Activated naive CD8-positive, alpha-beta T cell treated with anti-CD3 and anti-CD28 coated beads, Interleukin-2, amount 50 U/mL, for 24 hours (primary cell): ENCODE data around the gene XIRP2.
"Not testable (repeated sequence)": the region's sequence is repeated elsewhere in the genome, so short reads cannot be mapped to it uniquely, and the experiment has no call there.

ENCODE experiments used
- ATAC-seq: fragments of 150-1000 bp; cut with Tn5 transposase; one replicate; pipeline ENCODE4 v1.10.0; 2021
- DNase-seq: peaks from one replicate; pipeline ENCODE4 v3.0.0; 2021
- H3K27ac Mint-ChIP-seq: one replicate; pipeline ENCODE4 v1.8.0; 2021; ENCODE audit warnings: mild to moderate bottlenecking, mixed read lengths
- H3K27me3 Mint-ChIP-seq: one replicate; pipeline ENCODE4 v1.8.0; 2021; ENCODE audit warnings: mixed read lengths
- H3K36me3 Mint-ChIP-seq: one replicate; pipeline ENCODE4 v1.8.0; 2021; ENCODE audit warnings: low read depth, mixed read lengths
- H3K4me1 Mint-ChIP-seq: one replicate; pipeline ENCODE4 v1.8.0; 2021; ENCODE audit warnings: mixed read lengths
- H3K4me3 Mint-ChIP-seq: one replicate; pipeline ENCODE4 v1.8.0; 2021; ENCODE audit warnings: mild to moderate bottlenecking, moderate library complexity, mixed read lengths
- H3K9me3 Mint-ChIP-seq: one replicate; pipeline ENCODE4 v1.8.0; 2021; ENCODE audit warnings: mixed read lengths

Gene XIRP2

DNA sequence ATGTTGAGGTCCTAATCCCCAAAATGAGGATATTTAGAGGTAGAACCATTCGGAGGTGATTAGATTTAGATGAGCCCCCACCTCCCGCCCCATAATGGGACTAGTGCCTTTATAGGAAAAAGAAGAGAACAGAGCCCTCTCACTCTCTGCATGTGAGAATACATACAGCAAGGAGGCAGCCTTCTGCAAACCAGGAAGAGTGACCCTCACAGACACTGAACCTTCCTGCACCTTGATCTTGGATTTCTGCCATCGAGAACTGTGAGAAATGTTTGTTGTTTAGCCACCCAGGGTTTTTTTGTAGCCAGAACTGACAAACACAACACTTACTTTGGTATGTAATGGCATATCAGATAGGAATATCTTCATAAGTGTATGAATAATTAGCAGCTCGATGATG, 83.7 kb downstream of the XIRP2 start:
- H3K9me3 Mint-ChIP-seq: no peaks in the 10 kb centered on the region
- no peaks in the 10 kb centered on the region for H3K36me3 Mint-ChIP-seq
- no peaks in the 10 kb centered on the region for H3K27me3 Mint-ChIP-seq
- H3K4me1 Mint-ChIP-seq: no peaks in the 10 kb centered on the region
- ATAC-seq (no peak), DNase-seq (no peak)
- no peak overlapping the region for H3K27ac Mint-ChIP-seq
- H3K4me3 Mint-ChIP-seq: no peak overlapping the region

DNA sequence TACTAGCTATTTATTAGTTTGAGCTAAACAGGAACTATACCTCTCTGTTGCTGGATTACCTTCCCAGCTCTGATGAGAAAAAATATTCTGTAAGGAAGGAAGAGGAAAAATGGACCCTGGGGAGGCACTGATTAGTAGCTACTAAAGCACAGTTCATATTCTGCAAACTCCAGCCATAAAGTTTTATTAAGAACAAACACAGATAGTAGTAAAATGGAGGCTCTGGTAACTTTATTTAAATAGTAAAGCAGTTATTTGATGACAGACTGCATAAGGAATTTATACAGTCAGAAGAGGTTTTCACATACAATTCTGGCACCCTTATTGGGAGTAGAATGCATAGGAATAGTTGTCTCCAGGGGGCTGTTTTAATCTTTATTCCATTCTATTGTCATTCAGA, 84.1 kb downstream of the XIRP2 start:
- H3K4me3 Mint-ChIP-seq: no peak overlapping the region
- H3K27ac Mint-ChIP-seq: no peak overlapping the region
- no peaks in the 10 kb centered on the region for H3K4me1 Mint-ChIP-seq

DNA sequence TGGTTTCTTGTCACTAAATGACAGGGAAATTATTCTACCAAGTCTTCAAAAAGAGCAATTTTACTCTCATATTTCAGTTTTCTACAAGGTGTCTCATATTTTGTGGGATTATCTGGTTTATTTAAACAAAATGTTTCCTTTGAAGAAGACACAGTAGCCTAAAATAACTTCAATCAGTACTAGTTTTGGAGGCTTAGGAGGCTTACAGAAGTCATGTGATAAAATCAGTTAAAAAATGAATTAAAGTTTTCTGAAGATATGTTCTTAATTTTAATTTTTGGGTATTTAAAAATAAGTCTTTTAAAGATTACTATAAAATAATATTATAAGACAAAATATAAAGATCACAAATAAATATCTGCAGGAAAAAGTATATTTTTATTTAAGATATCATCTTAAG, 95.9 kb downstream of the XIRP2 start:
- H3K4me1 Mint-ChIP-seq: no peaks in the 10 kb centered on the region
- peaks cover 7% of the 10 kb centered on the region for H3K9me3 Mint-ChIP-seq
- no peak overlapping the region for H3K4me3 Mint-ChIP-seq
- ATAC-seq: no peak
- no peak overlapping the region for H3K27ac Mint-ChIP-seq
- H3K36me3 Mint-ChIP-seq: no peaks in the 10 kb centered on the region
- H3K27me3 Mint-ChIP-seq: no peaks in the 10 kb centered on the region
- no peak for DNase-seq

More for the DNA sequence above, 84.1 kb downstream of the XIRP2 start:
- Mint-ChIP-seq H3K27me3 (no peaks in the 10 kb centered on the region), H3K9me3 (no peaks in the 10 kb centered on the region), H3K36me3 (no peaks in the 10 kb centered on the region)
- ATAC-seq (no peak), DNase-seq (no peak)

DNA sequence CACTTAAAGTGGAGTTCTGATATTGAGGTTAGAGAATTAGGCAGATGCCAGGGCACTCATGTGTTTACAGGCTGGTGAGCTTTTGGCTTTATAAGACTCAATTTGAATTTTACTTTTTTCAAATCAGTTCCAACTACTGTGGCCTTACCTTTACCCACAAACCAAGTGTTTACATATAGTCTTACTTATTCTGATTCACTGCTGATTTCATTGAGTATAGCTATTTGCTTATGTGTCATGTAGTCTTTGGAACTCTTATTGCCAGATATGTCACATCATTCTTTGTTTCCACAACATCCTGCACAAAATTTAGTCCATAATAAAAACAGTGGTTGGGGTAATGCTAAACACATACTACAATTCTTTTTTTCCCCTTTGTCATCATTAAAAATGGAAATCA, 96.5 kb downstream of the XIRP2 start:
- ATAC-seq (no peak), DNase-seq (no peak)
- Mint-ChIP-seq H3K9me3 (peaks cover 7% of the 10 kb centered on the region), H3K27me3 (no peaks in the 10 kb centered on the region), H3K4me3 (no peak overlapping the region), H3K27ac (no peak overlapping the region), H3K4me1 (no peaks in the 10 kb centered on the region), H3K36me3 (no peaks in the 10 kb centered on the region)

DNA sequence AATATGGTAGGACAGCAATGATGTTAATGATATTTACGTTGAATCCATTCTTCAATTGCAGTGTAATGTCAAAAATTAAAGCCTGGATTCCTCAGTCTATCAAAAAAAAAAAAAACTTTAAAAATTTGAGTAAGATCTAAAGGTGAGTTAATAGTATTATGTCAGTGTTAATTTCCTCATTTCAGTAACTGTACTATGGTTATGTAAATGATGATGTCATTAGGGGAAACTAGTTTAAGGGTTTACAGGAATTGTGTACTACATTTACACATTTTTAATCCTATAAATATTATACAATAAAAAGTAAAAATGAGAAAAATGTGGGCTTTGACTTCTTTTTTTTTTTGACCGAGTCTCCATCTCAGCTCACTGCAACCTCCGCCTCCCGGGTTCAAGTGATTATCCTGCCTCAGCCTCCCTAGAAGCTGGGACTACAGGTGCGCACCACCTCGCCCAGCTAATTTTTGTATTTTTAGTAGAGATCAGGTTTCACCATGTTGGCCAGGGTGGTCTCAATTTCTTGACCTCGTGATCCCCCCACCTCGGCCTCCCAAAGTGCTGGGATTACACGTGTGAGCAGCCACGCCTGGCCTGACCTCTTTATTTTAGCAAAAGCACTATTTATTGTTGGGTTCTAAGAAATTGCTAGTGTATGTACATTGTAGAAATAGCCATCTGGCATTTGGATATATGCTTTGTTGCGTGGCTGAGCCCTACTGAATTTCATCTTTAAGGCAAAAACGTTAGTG, 106.5 kb downstream of the XIRP2 start:
- Mint-ChIP-seq H3K4me1 (no peaks in the 10 kb centered on the region), H3K36me3 (no peaks in the 10 kb centered on the region), H3K27me3 (no peaks in the 10 kb centered on the region), H3K27ac (no peak overlapping the region), H3K9me3 (peaks cover 10% of the 10 kb centered on the region), H3K4me3 (no peak overlapping the region)
- ATAC-seq: no peak
- no peak for DNase-seq

DNA sequence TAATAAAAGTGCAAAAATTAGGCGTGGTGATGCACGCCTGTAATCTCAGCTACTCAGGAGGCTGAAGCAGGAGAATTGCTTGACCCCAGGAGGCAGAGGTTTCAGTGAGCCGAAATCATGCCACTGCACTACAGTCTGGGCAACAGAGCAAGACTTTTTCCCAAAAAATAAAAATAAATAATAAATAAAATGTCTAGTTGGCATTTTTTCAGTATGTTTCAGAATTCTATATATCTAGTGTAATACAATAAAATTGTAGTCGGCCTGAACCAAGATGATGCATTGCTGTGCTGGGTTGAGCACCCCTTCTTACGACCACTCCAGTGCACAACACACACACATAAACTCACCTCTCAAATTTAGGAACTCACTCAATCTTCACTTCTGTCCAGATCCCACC, 108.2 kb downstream of the XIRP2 start:
- DNase-seq (no peak), ATAC-seq (no peak)
- H3K4me1 Mint-ChIP-seq: no peaks in the 10 kb centered on the region
- peaks cover 10% of the 10 kb centered on the region for H3K9me3 Mint-ChIP-seq
- no peak overlapping the region for H3K4me3 Mint-ChIP-seq
- no peaks in the 10 kb centered on the region for H3K36me3 Mint-ChIP-seq
- no peaks in the 10 kb centered on the region for H3K27me3 Mint-ChIP-seq
- H3K27ac Mint-ChIP-seq: no peak overlapping the region

DNA sequence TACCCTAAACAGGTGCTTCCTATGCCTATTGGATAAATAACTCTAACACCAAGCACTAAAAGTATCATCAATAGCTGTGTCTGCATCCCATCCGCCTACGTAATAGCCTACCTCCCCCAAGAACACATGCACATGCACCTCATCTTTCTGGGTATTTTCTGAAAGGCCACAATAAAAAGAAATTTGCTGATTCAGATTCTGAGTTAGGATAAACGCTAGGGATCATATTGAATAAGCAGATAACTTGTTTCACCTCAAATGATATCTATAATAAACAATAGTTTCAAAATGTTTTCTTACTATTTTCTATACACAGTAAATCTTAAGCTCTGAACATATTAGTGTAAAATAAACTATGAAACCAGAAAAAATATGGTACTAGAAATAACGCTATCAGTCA, 112.9 kb downstream of the XIRP2 start:
- Mint-ChIP-seq H3K4me3 (no peak overlapping the region), H3K36me3 (no peaks in the 10 kb centered on the region), H3K4me1 (no peaks in the 10 kb centered on the region), H3K27me3 (no peaks in the 10 kb centered on the region), H3K27ac (no peak overlapping the region), H3K9me3 (peaks cover 4% of the 10 kb centered on the region)
- no peak for ATAC-seq
- DNase-seq: no peak

DNA sequence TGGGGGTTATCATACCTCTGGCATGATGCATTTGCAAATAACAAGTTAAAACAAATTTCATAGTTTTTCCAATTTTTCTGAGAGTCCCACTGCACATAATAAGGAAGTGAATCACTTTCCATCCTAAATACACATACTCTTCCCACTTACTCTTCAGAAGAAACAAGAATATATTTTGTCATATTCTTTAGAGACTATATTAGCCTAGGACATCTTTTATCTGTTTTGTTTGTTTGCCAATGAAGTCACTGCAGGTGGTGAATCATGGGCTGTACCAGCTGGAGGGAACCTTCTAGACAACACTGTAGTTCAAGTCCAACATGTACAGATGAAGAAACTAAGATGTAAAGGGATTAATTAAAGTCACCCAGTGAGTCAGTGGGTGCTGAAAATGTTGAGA, 116.8 kb downstream of the XIRP2 start:
- H3K27me3 Mint-ChIP-seq: no peaks in the 10 kb centered on the region
- no peaks in the 10 kb centered on the region for H3K4me1 Mint-ChIP-seq
- no peak overlapping the region for H3K27ac Mint-ChIP-seq
- H3K36me3 Mint-ChIP-seq: no peaks in the 10 kb centered on the region
- no peak overlapping the region for H3K4me3 Mint-ChIP-seq
- H3K9me3 Mint-ChIP-seq: no peaks in the 10 kb centered on the region
- no peak for DNase-seq
- ATAC-seq: no peak

DNA sequence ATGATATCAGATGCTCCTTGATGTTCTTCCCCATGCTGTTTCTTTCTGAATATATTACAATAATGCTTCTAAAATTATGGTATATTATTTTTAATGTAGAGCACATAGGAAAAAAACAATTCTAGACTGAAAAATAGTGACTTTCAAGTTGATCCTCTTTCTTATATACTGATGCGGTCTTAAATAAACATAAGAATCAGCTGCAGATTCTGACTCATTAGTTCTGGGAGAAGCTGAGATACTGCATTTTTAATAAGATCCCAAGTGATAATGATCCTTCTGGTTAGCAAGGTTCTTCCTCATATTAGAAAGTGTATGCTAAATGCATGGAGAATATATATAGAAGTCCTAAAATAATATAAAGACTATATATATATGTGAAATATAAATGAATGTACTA, 124.9 kb downstream of the XIRP2 start:
- ATAC-seq (no peak), DNase-seq (no peak)
- Mint-ChIP-seq H3K27ac (no peak overlapping the region), H3K4me1 (no peaks in the 10 kb centered on the region), H3K27me3 (no peaks in the 10 kb centered on the region), H3K9me3 (peaks cover 4% of the 10 kb centered on the region), H3K36me3 (no peaks in the 10 kb centered on the region), H3K4me3 (no peak overlapping the region)

DNA sequence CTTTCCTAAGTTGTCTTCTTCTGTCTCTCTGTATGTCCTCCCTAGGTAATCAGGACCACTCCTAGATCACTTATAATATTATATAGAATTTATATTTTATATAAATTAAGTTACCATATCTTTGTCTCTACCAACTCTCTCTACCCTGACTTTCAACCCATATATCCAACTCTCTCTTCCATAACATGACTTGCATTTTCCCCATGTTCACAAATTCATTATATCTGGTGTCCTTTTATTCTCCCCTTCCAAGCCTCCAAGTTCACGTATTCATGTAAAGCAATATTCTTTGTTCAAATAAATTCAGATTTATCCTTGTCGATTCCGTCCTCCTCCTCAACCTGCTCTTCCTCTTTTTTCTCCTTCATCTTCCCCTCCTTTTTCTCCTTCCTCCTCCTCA, 127.5 kb downstream of the XIRP2 start:
- Mint-ChIP-seq H3K27ac (no peak overlapping the region), H3K36me3 (no peaks in the 10 kb centered on the region), H3K27me3 (no peaks in the 10 kb centered on the region), H3K4me3 (no peak overlapping the region), H3K9me3 (peaks cover 4% of the 10 kb centered on the region), H3K4me1 (no peaks in the 10 kb centered on the region)
- DNase-seq (no peak), ATAC-seq (no peak)

DNA sequence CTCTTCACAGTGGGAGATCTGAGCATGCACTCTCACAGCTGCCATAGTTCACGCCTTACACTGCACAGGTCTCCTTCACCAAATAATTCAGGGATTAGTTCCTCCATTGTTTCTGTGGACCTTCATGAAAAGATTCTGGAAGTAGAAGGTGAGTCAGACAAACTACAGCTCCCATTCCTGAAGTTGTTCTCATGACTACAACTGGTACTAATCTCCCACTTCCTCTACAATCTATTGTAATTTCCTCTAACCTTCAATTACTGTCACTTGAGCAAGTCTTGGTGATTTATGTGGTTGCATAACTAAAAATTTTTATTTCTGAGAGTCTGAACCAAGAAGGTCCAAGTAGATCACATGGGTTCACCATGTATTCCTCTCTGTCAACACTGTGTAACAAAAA, 128.7 kb downstream of the XIRP2 start:
- Mint-ChIP-seq H3K27ac (no peak overlapping the region), H3K4me1 (no peaks in the 10 kb centered on the region), H3K27me3 (no peaks in the 10 kb centered on the region), H3K4me3 (no peak overlapping the region), H3K9me3 (peaks cover 4% of the 10 kb centered on the region), H3K36me3 (no peaks in the 10 kb centered on the region)
- no peak for DNase-seq
- ATAC-seq: no peak

DNA sequence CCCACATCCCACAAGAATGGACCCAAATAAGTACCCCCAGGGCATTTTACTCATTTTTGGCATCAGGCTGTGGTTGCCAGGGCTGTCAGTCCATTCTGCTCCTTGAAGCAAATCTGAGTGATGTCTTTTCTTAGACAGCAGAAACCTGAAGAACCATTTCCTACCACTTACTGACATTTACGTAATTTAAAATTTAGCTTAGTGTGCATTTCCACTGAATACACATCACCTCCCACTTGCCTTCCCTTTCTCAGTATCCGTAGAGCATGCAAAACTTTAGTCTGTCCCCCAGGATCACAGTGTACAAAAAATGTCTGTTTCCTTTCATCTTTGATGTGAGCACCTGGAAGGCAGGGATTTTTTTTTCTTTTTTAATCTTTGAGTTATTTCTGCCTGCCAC, 130.3 kb downstream of the XIRP2 start:
- no peaks in the 10 kb centered on the region for H3K27me3 Mint-ChIP-seq
- DNase-seq: no peak
- no peak for ATAC-seq
- H3K4me3 Mint-ChIP-seq: no peak overlapping the region
- H3K36me3 Mint-ChIP-seq: no peaks in the 10 kb centered on the region
- no peaks in the 10 kb centered on the region for H3K9me3 Mint-ChIP-seq
- no peak overlapping the region for H3K27ac Mint-ChIP-seq
- no peaks in the 10 kb centered on the region for H3K4me1 Mint-ChIP-seq

DNA sequence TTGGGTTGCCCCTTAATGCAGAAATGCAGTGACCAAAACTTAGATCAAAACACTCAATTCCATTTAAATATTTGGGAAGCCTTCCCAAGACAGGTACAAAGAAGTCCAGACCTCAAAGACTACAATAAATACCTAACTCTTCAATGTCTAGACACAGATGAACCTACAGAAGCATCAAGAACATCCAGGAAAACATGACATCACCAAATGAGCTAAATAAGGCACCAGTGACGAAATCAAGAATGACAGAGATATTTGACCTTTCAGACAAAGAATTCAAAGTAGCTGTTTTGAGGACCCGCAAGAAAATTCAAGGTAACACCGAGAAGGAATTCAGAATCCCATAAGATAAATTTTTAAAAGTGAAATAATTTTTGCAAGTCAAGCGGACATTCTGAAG, 140.2 kb downstream of the XIRP2 start:
- peaks cover 35% of the 10 kb centered on the region for H3K9me3 Mint-ChIP-seq
- no peak overlapping the region for H3K4me3 Mint-ChIP-seq
- no peaks in the 10 kb centered on the region for H3K36me3 Mint-ChIP-seq
- no peak for DNase-seq
- H3K4me1 Mint-ChIP-seq: no peaks in the 10 kb centered on the region
- no peaks in the 10 kb centered on the region for H3K27me3 Mint-ChIP-seq
- no peak for ATAC-seq
- H3K27ac Mint-ChIP-seq: no peak overlapping the region

DNA sequence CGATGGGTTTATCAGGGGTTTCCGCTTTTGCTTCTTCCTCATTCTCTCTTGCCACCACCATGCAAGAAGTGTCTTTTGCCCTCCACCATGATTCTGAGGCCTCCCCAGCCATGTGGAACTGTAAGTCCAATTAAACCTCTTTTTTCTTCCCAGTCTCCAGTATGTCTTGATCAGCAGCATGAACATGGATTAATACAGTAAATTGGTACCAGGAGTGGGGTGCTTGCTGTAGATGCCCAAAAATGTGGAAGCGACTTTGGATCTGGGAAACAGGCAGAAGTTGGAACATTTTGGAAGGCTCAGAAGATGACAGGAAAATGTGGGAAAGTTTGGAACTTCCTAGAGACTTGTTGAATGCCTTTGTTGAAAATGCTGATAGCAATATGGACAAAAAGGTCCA, 146.7 kb downstream of the XIRP2 start:
- H3K27me3 Mint-ChIP-seq, H3K4me3 Mint-ChIP-seq, H3K4me1 Mint-ChIP-seq, H3K36me3 Mint-ChIP-seq, H3K27ac Mint-ChIP-seq, DNase-seq, ATAC-seq: not testable (repeated sequence)
- H3K9me3 Mint-ChIP-seq: peaks cover 29% of the 10 kb centered on the region

DNA sequence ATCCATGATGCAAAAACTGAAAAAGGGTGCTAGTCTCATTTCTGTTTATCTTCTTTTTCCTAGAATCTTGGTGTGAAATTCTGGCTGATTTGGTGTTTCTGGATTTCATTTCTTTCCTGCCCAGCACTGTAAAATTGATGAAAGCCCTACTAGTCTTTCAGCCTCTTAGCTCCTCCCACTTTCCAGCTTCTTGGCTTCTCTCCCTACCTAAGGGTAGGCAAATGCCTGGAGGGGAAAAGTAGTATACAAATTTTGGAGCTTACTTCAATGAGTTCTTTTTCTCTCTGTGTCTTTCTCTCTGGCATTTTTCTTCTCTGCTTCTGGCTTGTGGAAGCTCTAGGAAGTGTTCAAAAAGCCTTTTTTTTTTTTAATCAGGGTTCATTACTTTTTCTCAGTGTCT, 160.5 kb downstream of the XIRP2 start:
- H3K4me1 Mint-ChIP-seq: no peaks in the 10 kb centered on the region
- no peak overlapping the region for H3K27ac Mint-ChIP-seq
- H3K4me3 Mint-ChIP-seq: no peak overlapping the region
- peaks cover 7% of the 10 kb centered on the region for H3K9me3 Mint-ChIP-seq
- no peaks in the 10 kb centered on the region for H3K36me3 Mint-ChIP-seq
- DNase-seq: no peak
- no peak for ATAC-seq
- no peaks in the 10 kb centered on the region for H3K27me3 Mint-ChIP-seq

DNA sequence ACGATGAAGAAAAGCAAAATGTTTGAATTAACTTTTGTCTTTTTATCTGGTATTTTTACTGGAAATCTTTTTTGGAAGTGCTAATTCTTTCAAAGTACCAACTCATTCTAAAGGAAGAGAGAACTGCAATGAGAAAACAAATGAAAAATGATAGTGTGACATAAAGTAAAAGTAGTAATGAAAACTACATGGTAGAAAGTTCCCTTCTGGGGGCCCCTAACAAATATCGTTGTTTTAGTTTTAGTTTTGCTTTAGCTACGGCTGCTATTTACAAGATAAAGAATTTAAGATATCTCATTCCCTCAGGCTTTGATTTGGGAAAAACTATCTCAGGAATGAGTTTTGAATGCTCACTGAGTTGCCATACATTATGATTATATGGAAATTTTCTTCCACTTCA, 161.4 kb downstream of the XIRP2 start:
- Mint-ChIP-seq H3K4me1 (no peaks in the 10 kb centered on the region), H3K36me3 (no peaks in the 10 kb centered on the region)
- no peak for ATAC-seq

More for the DNA sequence above, 161.4 kb downstream of the XIRP2 start:
- Mint-ChIP-seq H3K9me3 (peaks cover 7% of the 10 kb centered on the region), H3K4me3 (no peak overlapping the region), H3K27ac (no peak overlapping the region), H3K27me3 (no peaks in the 10 kb centered on the region)
- no peak for DNase-seq
